Caco-2 (cell line): ENCODE measurements around the gene SCN1B. TPM values are rescaled to one million over a fixed set of nuclear protein-coding genes. Genes with fewer than 3 reads are reported as not detected.

Experiments
- BruUV-seq: library from RNA; stranded (reverse); fragments of 400-500 nt; replicated peaks from 2 replicates; lab custom pipeline; 2021; lab: Mats Ljungman, UMichigan
- CTCF ChIA-PET: fragments of 300-600 bp; sonication (Branson Sonifier 250); formaldehyde crosslinking; loops from one replicate; lab custom pipeline; 2022; ENCODE audit warnings: antibody characterized with exemption; lab: Charles Lee
- POLR2A ChIA-PET: fragments of 300-600 bp; sonication (Branson Sonifier 250); formaldehyde crosslinking; loops from one replicate; lab custom pipeline; 2022; ENCODE audit warnings: antibody characterized with exemption; lab: Charles Lee
- DNase-seq, 2 experiments: peaks; one replicate each; pipeline versions ENCODE4 v3.0.0 to v3.0.0-alpha.2; 2020 to 2022
- H3K27me3 ChIP-seq: replicated peaks from 2 replicates; pipeline ENCODE4 v1.6.0; 2011; ENCODE audit warnings: low read length; ENCODE audit not compliant: control insufficient read depth, insufficient read depth
- H3K36me3 ChIP-seq: 2 replicates; pipeline ENCODE4 v1.5.1; 2011; ENCODE audit warnings: low read length; ENCODE audit not compliant: control insufficient read depth, insufficient read depth
- H3K4me1 ChIP-seq: fragments of 250-450 bp; sonication (Bioruptor Pico); 2 replicates; pipeline ENCODE4 v1.5.1; 2020; ENCODE audit warnings: mild to moderate bottlenecking
- H3K4me3 ChIP-seq: 2 replicates; pipeline ENCODE4 v1.5.1; 2011; ENCODE audit warnings: low read depth, mild to moderate bottlenecking, control low read depth, low read length
- H3K9me3 ChIP-seq: fragments of 250-450 bp; sonication (Bioruptor Pico); 2 replicates; pipeline ENCODE4 v1.5.1; 2020; ENCODE audit warnings: mild to moderate bottlenecking, moderate library complexity
- H3K27ac Mint-ChIP-seq: one replicate; pipeline ENCODE4 v1.8.0; 2022; ENCODE audit warnings: mixed read lengths; ENCODE audit not compliant: unreplicated experiment
- H3K27me3 Mint-ChIP-seq: one replicate; pipeline ENCODE4 v1.8.0; 2022; ENCODE audit warnings: mixed read lengths; ENCODE audit not compliant: insufficient read depth, unreplicated experiment
- H3K36me3 Mint-ChIP-seq: one replicate; pipeline ENCODE4 v1.8.0; 2022; ENCODE audit warnings: mild to moderate bottlenecking, mixed read lengths; ENCODE audit not compliant: insufficient read depth, unreplicated experiment
- H3K4me1 Mint-ChIP-seq: one replicate; pipeline ENCODE4 v1.8.0; 2022; ENCODE audit warnings: low read depth, mixed read lengths; ENCODE audit not compliant: unreplicated experiment
- H3K4me3 Mint-ChIP-seq: one replicate; pipeline ENCODE4 v1.8.0; 2022; ENCODE audit warnings: mild to moderate bottlenecking, moderate library complexity, mixed read lengths; ENCODE audit not compliant: unreplicated experiment
- H3K9me3 Mint-ChIP-seq: one replicate; pipeline ENCODE4 v1.8.0; 2022; ENCODE audit warnings: mixed read lengths; ENCODE audit not compliant: unreplicated experiment
- intact Hi-C: fragments of 100-400 bp; cut with micrococcal nuclease; formaldehyde crosslinking; loops from one replicate; pipeline ENCODE4 v1.10.0; 2022; ENCODE audit not compliant: unreplicated experiment
- total RNA-seq: library from RNA; stranded (reverse); gene quantifications from 2 replicates; pipeline ENCODE4 v1.2.3, GENCODE V29; 2022
- TF ChIP-seq, protein P1 (sequence below), 2 experiments: fragments of 200-600 bp in 1 of 2; IDR thresholded peaks; 1 replicate in 1 of 2; 2 replicates in 1 of 2; pipeline versions ENCODE4 v1.5.1 to v1.8.0; 2011 to 2022; ENCODE audit warnings: antibody characterized with exemption in 1 of 2, control low read depth in 1 of 2, inconsistent platforms in 1 of 2, low read depth in 1 of 2, low read length in 1 of 2, mild to moderate bottlenecking in 1 of 2, moderate library complexity in 1 of 2; ENCODE audit not compliant: insufficient read depth in 1 of 2, severe bottlenecking in 1 of 2, unreplicated experiment in 1 of 2

SCN1B gene
- total RNA-seq, 1 experiment from 2014 or later = 1.7 TPM

DNA sequence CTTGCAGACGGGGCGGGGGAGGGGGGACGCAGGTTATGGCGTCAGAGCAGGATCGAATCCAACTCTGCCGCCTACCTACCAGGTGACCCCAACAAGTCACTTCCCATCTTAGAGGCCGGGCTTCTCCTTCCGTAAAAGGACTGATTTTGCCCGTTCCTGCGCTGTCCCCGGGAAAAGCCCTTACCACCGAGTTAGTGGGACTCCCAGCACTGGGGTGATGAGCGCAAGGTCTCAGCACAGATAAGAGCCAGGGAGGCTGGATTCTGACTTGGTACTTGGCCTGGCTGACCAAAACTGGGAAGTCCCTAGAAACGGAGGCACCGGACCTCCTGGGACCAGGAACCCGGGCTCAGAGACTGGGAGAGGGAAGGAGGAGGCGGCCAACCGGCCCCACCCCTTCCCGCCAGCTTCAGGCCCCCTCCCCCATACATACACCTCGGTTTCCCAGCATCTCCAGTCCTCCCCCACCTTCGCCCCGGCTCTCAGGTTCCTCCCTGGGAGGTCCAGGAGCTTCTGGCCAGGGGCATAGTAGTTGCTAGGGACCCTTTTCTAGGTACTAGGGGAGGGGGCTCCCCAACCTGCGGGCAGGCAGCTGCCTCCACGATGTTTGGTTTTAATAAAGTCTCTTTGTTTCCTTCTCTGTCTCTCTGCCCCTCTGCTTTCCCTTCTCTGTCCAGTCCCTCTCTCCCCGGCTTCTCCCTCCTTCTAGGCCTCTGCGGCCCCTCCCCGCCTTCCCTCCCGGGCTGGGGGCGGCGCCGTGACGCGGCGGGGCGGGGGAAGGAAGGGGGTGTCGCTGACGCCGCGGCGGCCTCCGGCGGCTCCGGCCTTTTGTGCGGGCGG, 30.6 kb upstream of the SCN1B start, which contains the start of gene GRAMD1A:
GRAMD1A (plus strand) TSS at position 826 of the 840 bp plus-strand sequence. CDS start 156 bp downstream, outside the sequence.
- DNase-seq = peak; percentile 90 to 94
- CTCF ChIA-PET = interaction anchor here (0.6 kb wide), 1 partner anchor 42 kb away, joined by 3 read pairs; the partner anchor contains the start of gene HPN
- Mint-ChIP-seq H3K36me3 (peaks cover 20% of the 10 kb centered on the region), H3K4me1 (peaks cover 46% of the 10 kb centered on the region), H3K9me3 (no peaks in the 10 kb centered on the region), H3K4me3 (peak within 1 kb of the TSS; percentile 99), H3K27ac (peak within 1 kb of the TSS; percentile 98), H3K27me3 (no peaks in the 10 kb centered on the region)
- Histone ChIP-seq H3K4me3 (peak within 1 kb of the TSS; percentile 90), H3K4me1 (peaks cover 53% of the 10 kb centered on the region), H3K9me3 (no peaks in the 10 kb centered on the region), H3K36me3 (peaks cover 3% of the 10 kb centered on the region; the same call in 1 of the 2 replicates), H3K27me3 (no peaks in the 10 kb centered on the region)
- POLR2A ChIA-PET = interaction anchor here (0.6 to 0.7 kb wide), 4 partner anchors 8 to 1627 kb away, joined by 3 to 10 read pairs (median 6); no protein-coding TSS in a partner anchor
- TF ChIP-seq, protein P1, sequence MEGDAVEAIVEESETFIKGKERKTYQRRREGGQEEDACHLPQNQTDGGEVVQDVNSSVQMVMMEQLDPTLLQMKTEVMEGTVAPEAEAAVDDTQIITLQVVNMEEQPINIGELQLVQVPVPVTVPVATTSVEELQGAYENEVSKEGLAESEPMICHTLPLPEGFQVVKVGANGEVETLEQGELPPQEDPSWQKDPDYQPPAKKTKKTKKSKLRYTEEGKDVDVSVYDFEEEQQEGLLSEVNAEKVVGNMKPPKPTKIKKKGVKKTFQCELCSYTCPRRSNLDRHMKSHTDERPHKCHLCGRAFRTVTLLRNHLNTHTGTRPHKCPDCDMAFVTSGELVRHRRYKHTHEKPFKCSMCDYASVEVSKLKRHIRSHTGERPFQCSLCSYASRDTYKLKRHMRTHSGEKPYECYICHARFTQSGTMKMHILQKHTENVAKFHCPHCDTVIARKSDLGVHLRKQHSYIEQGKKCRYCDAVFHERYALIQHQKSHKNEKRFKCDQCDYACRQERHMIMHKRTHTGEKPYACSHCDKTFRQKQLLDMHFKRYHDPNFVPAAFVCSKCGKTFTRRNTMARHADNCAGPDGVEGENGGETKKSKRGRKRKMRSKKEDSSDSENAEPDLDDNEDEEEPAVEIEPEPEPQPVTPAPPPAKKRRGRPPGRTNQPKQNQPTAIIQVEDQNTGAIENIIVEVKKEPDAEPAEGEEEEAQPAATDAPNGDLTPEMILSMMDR (IDR thresholded peaks at IDR 0.05; ENCODE audit: insufficient read depth in 1 of 2, low read depth in 1 of 2, low read length in 1 of 2, severe bottlenecking in 1 of 2, unreplicated experiment in 1 of 2) = no peak
- intact Hi-C loops = loop anchor here (1.0 kb wide), 1 partner anchor 26 kb away; no protein-coding TSS in a partner anchor
- BruUV-seq = TSS peak; percentile 90

DNA sequence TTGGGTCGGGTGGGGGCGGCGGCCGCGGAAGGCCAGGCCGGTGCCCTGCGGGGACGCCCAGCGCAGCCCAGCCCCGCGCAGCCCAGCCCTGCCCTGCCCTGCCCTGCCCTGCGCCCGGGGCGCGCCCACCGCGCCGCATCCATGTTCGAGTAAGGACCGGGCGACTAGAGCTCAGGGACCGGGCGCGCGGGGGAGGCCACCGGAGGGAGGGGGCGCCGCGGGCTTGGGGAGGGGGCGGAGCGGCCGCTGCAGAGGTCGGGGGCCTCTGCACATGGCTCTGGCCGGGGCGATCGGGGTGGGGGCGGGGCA, 30.0 kb upstream of the SCN1B start:
- CTCF ChIA-PET = interaction anchor here (0.6 kb wide), 2 partner anchors 41 to 73 kb away, joined by 3 read pairs; partner anchors contain the start of genes HPN and ZNF30
- peak overlapping the region; percentile 90 for H3K4me3 ChIP-seq
- no peaks in the 10 kb centered on the region for H3K27me3 ChIP-seq
- H3K36me3 ChIP-seq = peaks cover 3% of the 10 kb centered on the region; the same call in 1 of the 2 replicates
- TF ChIP-seq, protein P1 (IDR thresholded peaks at IDR 0.05; ENCODE audit: insufficient read depth in 1 of 2, low read depth in 1 of 2, low read length in 1 of 2, severe bottlenecking in 1 of 2, unreplicated experiment in 1 of 2) = no peak
- peaks cover 51% of the 10 kb centered on the region for H3K4me1 ChIP-seq
- H3K27ac Mint-ChIP-seq = peak overlapping the region; percentile 93
- H3K36me3 Mint-ChIP-seq = peaks cover 23% of the 10 kb centered on the region
- POLR2A ChIA-PET = interaction anchor here (0.6 kb wide), 2 partner anchors 18 to 232 kb away, joined by 3 to 10 read pairs; no protein-coding TSS in a partner anchor
- H3K4me1 Mint-ChIP-seq = peaks cover 51% of the 10 kb centered on the region
- H3K4me3 Mint-ChIP-seq = peak overlapping the region; percentile 99
- H3K27me3 Mint-ChIP-seq = no peaks in the 10 kb centered on the region
- intact Hi-C loops = no loop called here
- no peaks in the 10 kb centered on the region for H3K9me3 ChIP-seq
- BruUV-seq = no TSS peak
- no peaks in the 10 kb centered on the region for H3K9me3 Mint-ChIP-seq
- no peak for DNase-seq
